ENCODE measurements around the gene TTC28. TPM values are rescaled to one million over a fixed set of nuclear protein-coding genes. Genes with fewer than 3 reads are reported as not detected.

TTC28 gene
- total and polyA plus RNA-seq, 2 donors (not counting 1 experiment from before 2014, with no cell fraction given): 8.2 to 31.4 TPM

- Histone ChIP-seq H4K20me1 (ENCODE audit: control insufficient read depth, extremely low read depth, insufficient read depth, low read length) (no peaks in the 10 kb centered on the region), H3K79me2 (ENCODE audit: control insufficient read depth, insufficient read depth, low read length) (no peaks in the 10 kb centered on the region), H3K9ac (ENCODE audit: insufficient read depth, low read length) (no peak overlapping the region), H3K27ac (ENCODE audit: insufficient read depth, low read length) (no peak overlapping the region), H3K4me3 (replicated peaks in 1 of 4; ENCODE audit: control extremely low read depth in 1 of 4, insufficient read depth in 1 of 4, low read depth in 3 of 4, low read length in 4 of 4) (no peak overlapping the region), H3K27me3 (ENCODE audit: control insufficient read depth, insufficient read depth, low read length) (no peaks in the 10 kb centered on the region), H3K9me3 (ENCODE audit: control insufficient read depth, insufficient read depth, low read depth, low read length) (no peaks in the 10 kb centered on the region), H3K4me1 (ENCODE audit: control insufficient read depth, extremely low read depth, insufficient read depth, low read length) (peaks cover 4% of the 10 kb centered on the region), H3K4me2 (ENCODE audit: extremely low read depth, insufficient read depth, low read length) (no peak overlapping the region), H2AFZ (ENCODE audit: low read length) (no peak overlapping the region), H3K36me3 (ENCODE audit: control insufficient read depth, insufficient read depth, low read length) (peaks cover 6% of the 10 kb centered on the region)
- TF ChIP-seq CTCF (conservative IDR thresholded peaks at IDR 0.05 in 1 of 2, IDR thresholded peaks at IDR 0.05 in 1 of 2; ENCODE audit: low read depth in 1 of 2, low read length in 2 of 2) (no peak), EZH2 (IDR thresholded peaks at IDR 0.05; ENCODE audit: low read length, missing control alignments) (no peak)
- DNase-seq (ENCODE audit: low read depth in 2 of 2): no peak
Observed at GRCh38 chr22:27999876-28000275, 679.8 kb downstream of the TTC28 start.

- peaks cover 6% of the 10 kb centered on the region for H3K36me3 ChIP-seq (ENCODE audit: control insufficient read depth, insufficient read depth, low read length)
- H3K79me2 ChIP-seq (ENCODE audit: control insufficient read depth, insufficient read depth, low read length): no peaks in the 10 kb centered on the region
- no peaks in the 10 kb centered on the region for H4K20me1 ChIP-seq (ENCODE audit: control insufficient read depth, extremely low read depth, insufficient read depth, low read length)
- H3K4me2 ChIP-seq (ENCODE audit: extremely low read depth, insufficient read depth, low read length): no peak overlapping the region
- no peak overlapping the region for H3K4me3 ChIP-seq (replicated peaks in 1 of 4; ENCODE audit: control extremely low read depth in 1 of 4, insufficient read depth in 1 of 4, low read depth in 3 of 4, low read length in 4 of 4)
- H3K4me1 ChIP-seq (ENCODE audit: control insufficient read depth, extremely low read depth, insufficient read depth, low read length): peaks cover 4% of the 10 kb centered on the region
- H3K9ac ChIP-seq (ENCODE audit: insufficient read depth, low read length): no peak overlapping the region
- no peak for DNase-seq (ENCODE audit: low read depth in 2 of 2)
- no peak overlapping the region for H2AFZ ChIP-seq (ENCODE audit: low read length)
- no peaks in the 10 kb centered on the region for H3K9me3 ChIP-seq (ENCODE audit: control insufficient read depth, insufficient read depth, low read depth, low read length)
- no peaks in the 10 kb centered on the region for H3K27me3 ChIP-seq (ENCODE audit: control insufficient read depth, insufficient read depth, low read length)
- TF ChIP-seq EZH2 (IDR thresholded peaks at IDR 0.05; ENCODE audit: low read length, missing control alignments) (no peak), CTCF (conservative IDR thresholded peaks at IDR 0.05 in 1 of 2, IDR thresholded peaks at IDR 0.05 in 1 of 2; ENCODE audit: low read depth in 1 of 2, low read length in 2 of 2) (no peak)
- H3K27ac ChIP-seq (ENCODE audit: insufficient read depth, low read length): no peak overlapping the region
Observed at GRCh38 chr22:27998511-27999410, 680.9 kb downstream of the TTC28 start.

GRCh38 chr22:27997538-27997937, 682.1 kb downstream of the TTC28 start:
- H3K9ac ChIP-seq (ENCODE audit: insufficient read depth, low read length): no peak overlapping the region
- H4K20me1 ChIP-seq (ENCODE audit: control insufficient read depth, extremely low read depth, insufficient read depth, low read length): no peaks in the 10 kb centered on the region
- no peak overlapping the region for H3K4me2 ChIP-seq (ENCODE audit: extremely low read depth, insufficient read depth, low read length)
- no peak for DNase-seq (ENCODE audit: low read depth in 2 of 2)
- H2AFZ ChIP-seq (ENCODE audit: low read length): no peak overlapping the region
- H3K9me3 ChIP-seq (ENCODE audit: control insufficient read depth, insufficient read depth, low read depth, low read length): no peaks in the 10 kb centered on the region
- H3K4me1 ChIP-seq (ENCODE audit: control insufficient read depth, extremely low read depth, insufficient read depth, low read length): no peaks in the 10 kb centered on the region
- H3K79me2 ChIP-seq (ENCODE audit: control insufficient read depth, insufficient read depth, low read length): no peaks in the 10 kb centered on the region
- no peak overlapping the region for H3K27ac ChIP-seq (ENCODE audit: insufficient read depth, low read length)
- no peak overlapping the region for H3K4me3 ChIP-seq (replicated peaks in 1 of 4; ENCODE audit: control extremely low read depth in 1 of 4, insufficient read depth in 1 of 4, low read depth in 3 of 4, low read length in 4 of 4)
- H3K27me3 ChIP-seq (ENCODE audit: control insufficient read depth, insufficient read depth, low read length): no peaks in the 10 kb centered on the region
- no peak for TF ChIP-seq EZH2 (IDR thresholded peaks at IDR 0.05; ENCODE audit: low read length, missing control alignments)
- no peak for TF ChIP-seq CTCF (conservative IDR thresholded peaks at IDR 0.05 in 1 of 2, IDR thresholded peaks at IDR 0.05 in 1 of 2; ENCODE audit: low read depth in 1 of 2, low read length in 2 of 2)
- peaks cover 6% of the 10 kb centered on the region for H3K36me3 ChIP-seq (ENCODE audit: control insufficient read depth, insufficient read depth, low read length)
